ENCODE results near the gene PCDHB12.
"Not testable (repeated sequence)": the region's sequence is repeated elsewhere in the genome, so short reads cannot be mapped to it uniquely, and the experiment has no call there.

PCDHB12 gene

DNA sequence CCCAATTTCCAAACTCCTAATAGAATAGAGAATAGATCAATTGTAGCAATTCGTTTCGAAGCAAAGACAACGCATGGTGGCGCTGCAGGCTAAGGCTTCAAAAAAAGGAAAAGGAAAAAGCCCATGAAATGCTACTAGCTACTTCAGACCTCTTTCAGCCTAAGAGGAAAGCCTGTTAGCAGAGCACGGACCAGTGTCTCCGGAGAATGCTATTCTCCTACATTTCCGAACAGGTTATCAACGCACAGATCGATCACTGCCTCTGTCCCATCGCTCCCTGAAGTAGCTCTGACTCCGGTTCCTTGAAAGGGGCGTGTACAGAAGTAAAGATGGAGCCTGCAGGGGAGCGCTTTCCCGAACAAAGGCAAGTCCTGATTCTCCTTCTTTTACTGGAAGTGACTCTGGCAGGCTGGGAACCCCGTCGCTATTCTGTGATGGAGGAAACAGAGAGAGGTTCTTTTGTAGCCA, 36.8 kb downstream of the PCDHB12 start, which contains the start of gene PCDHB15:
Gene PCDHB15, plus strand, starts transcription at position 146 of the 468 bp plus-strand sequence. Its CDS starts 184 bp downstream, at position 330.
- H3K27me3 ChIP-seq (ENCODE audit: control insufficient read depth, insufficient read depth, low read length) = no peaks in the 10 kb centered on the region
- peaks cover 11% of the 10 kb centered on the region for H3K9me3 ChIP-seq (replicated peaks; ENCODE audit: low read length)
- no peaks in the 10 kb centered on the region for H3K4me1 ChIP-seq (ENCODE audit: control insufficient read depth, insufficient read depth, low read length)
- H3K4me2 ChIP-seq (ENCODE audit: low read length) = no peak within 1 kb of the TSS
- H3K4me3 ChIP-seq (ENCODE audit: low read length) = peak within 1 kb of the TSS; percentile 55
- H3K9ac ChIP-seq (ENCODE audit: low read depth, low read length) = no peak within 1 kb of the TSS
- H3K36me3 ChIP-seq (ENCODE audit: insufficient read depth, low read length) = no peaks in the 10 kb centered on the region

DNA sequence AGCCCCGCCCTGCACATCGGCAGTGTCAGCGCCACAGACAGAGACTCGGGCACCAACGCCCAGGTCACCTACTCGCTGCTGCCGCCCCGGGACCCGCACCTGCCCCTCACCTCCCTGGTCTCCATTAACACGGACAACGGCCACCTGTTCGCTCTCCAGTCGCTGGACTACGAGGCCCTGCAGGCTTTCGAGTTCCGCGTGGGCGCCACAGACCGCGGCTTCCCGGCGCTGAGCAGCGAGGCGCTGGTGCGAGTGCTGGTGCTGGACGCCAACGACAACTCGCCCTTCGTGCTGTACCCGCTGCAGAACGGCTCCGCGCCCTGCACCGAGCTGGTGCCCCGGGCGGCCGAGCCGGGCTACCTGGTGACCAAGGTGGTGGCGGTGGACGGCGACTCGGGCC, 38.5 kb downstream of the PCDHB12 start:
- H3K9me3 ChIP-seq (replicated peaks; ENCODE audit: low read length) = peaks cover 11% of the 10 kb centered on the region
- not testable (repeated sequence) for H3K36me3 ChIP-seq (ENCODE audit: insufficient read depth, low read length); H3K4me3 ChIP-seq (ENCODE audit: low read length); H3K9ac ChIP-seq (ENCODE audit: low read depth, low read length); H3K4me2 ChIP-seq (ENCODE audit: low read length); H3K27me3 ChIP-seq (ENCODE audit: control insufficient read depth, insufficient read depth, low read length); H3K4me1 ChIP-seq (ENCODE audit: control insufficient read depth, insufficient read depth, low read length)

DNA sequence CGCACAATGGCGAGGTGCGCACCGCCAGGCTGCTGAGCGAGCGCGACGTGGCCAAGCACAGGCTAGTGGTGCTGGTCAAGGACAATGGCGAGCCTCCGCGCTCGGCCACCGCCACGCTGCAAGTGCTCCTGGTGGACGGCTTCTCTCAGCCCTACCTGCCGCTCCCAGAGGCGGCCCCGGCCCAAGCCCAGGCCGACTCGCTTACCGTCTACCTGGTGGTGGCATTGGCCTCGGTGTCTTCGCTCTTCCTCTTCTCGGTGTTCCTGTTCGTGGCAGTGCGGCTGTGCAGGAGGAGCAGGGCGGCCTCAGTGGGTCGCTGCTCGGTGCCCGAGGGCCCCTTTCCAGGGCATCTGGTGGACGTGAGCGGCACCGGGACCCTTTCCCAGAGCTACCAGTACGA, 38.9 kb downstream of the PCDHB12 start:
- not testable (repeated sequence) for H3K9ac ChIP-seq (ENCODE audit: low read depth, low read length); H3K4me2 ChIP-seq (ENCODE audit: low read length); H3K4me3 ChIP-seq (ENCODE audit: low read length); H3K36me3 ChIP-seq (ENCODE audit: insufficient read depth, low read length); H3K27me3 ChIP-seq (ENCODE audit: control insufficient read depth, insufficient read depth, low read length); H3K4me1 ChIP-seq (ENCODE audit: control insufficient read depth, insufficient read depth, low read length)
- H3K9me3 ChIP-seq (replicated peaks; ENCODE audit: low read length) = peaks cover 11% of the 10 kb centered on the region

DNA sequence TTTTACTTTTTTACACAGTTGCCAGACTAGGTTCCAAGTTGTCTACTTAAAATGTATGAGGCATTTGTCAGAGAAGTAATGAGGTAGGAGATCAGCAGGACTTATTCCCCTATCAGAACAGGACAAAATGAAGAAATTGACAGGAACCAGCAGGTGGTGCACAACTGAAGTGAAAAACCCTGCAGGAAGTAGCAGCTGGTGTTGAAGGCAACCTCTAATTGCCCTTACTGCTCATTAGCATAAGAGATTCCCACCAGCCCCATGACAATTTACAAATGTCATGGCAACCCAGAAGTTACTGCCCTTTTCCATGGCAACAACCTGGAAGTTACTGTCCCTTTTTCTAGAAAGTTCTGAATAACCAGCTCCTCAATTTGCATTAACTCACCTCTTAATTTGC, 42.1 kb downstream of the PCDHB12 start:
- no peak overlapping the region for H3K4me2 ChIP-seq (ENCODE audit: low read length)
- H3K27me3 ChIP-seq (ENCODE audit: control insufficient read depth, insufficient read depth, low read length) = no peaks in the 10 kb centered on the region
- H3K4me1 ChIP-seq (ENCODE audit: control insufficient read depth, insufficient read depth, low read length) = no peaks in the 10 kb centered on the region
- no peak overlapping the region for H3K4me3 ChIP-seq (ENCODE audit: low read length)
- no peak overlapping the region for H3K9ac ChIP-seq (ENCODE audit: low read depth, low read length)
- H3K9me3 ChIP-seq (replicated peaks; ENCODE audit: low read length) = peaks cover 13% of the 10 kb centered on the region
- no peaks in the 10 kb centered on the region for H3K36me3 ChIP-seq (ENCODE audit: insufficient read depth, low read length)

DNA sequence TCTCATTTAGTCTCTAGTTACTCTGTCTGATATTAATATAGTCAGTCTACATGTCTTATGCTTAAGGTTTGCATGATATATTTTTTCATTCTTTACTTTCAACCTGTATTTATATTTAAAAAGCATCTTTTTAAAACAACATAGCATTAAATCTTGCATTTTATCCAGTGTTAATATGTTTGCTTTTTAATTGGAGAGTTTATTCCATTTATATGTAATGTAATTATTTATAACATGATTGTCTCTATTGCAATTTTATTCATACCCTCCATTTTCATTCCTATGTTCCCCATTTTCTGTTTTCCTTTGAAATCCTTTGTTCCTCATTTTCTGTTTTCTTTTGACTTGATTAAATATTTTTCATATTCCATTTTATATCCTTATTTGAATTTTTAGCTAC, 49.9 kb downstream of the PCDHB12 start:
- no peaks in the 10 kb centered on the region for H3K4me1 ChIP-seq (ENCODE audit: control insufficient read depth, insufficient read depth, low read length)
- no peak overlapping the region for H3K4me2 ChIP-seq (ENCODE audit: low read length)
- no peak overlapping the region for H3K4me3 ChIP-seq (ENCODE audit: low read length)
- H3K9me3 ChIP-seq (replicated peaks; ENCODE audit: low read length) = peaks cover 46% of the 10 kb centered on the region
- no peaks in the 10 kb centered on the region for H3K36me3 ChIP-seq (ENCODE audit: insufficient read depth, low read length)
- no peaks in the 10 kb centered on the region for H3K27me3 ChIP-seq (ENCODE audit: control insufficient read depth, insufficient read depth, low read length)
- H3K9ac ChIP-seq (ENCODE audit: low read depth, low read length) = no peak overlapping the region

DNA sequence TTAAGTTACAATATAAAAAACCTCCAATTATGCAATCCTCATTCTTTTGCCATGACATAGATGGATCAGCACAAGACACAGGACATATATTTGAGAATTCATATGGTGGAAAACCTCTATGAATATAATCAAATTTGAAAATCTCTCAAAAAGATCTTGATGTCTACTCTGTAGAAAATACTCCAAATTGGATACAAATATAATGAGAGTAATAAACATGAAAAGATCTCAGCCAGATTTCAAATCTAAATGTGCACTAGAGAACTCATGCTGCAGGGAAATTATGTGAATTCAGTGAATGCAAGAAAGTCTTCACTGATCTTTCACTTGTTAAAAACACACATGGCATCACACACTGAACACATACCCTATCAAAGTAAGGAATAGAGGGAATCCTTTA, 50.4 kb downstream of the PCDHB12 start:
- no peak overlapping the region for H3K9ac ChIP-seq (ENCODE audit: low read depth, low read length)
- H3K4me3 ChIP-seq (ENCODE audit: low read length) = no peak overlapping the region
- H3K4me2 ChIP-seq (ENCODE audit: low read length) = no peak overlapping the region
- H3K27me3 ChIP-seq (ENCODE audit: control insufficient read depth, insufficient read depth, low read length) = no peaks in the 10 kb centered on the region
- H3K9me3 ChIP-seq (replicated peaks; ENCODE audit: low read length) = peaks cover 46% of the 10 kb centered on the region
- no peaks in the 10 kb centered on the region for H3K36me3 ChIP-seq (ENCODE audit: insufficient read depth, low read length)
- H3K4me1 ChIP-seq (ENCODE audit: control insufficient read depth, insufficient read depth, low read length) = no peaks in the 10 kb centered on the region

DNA sequence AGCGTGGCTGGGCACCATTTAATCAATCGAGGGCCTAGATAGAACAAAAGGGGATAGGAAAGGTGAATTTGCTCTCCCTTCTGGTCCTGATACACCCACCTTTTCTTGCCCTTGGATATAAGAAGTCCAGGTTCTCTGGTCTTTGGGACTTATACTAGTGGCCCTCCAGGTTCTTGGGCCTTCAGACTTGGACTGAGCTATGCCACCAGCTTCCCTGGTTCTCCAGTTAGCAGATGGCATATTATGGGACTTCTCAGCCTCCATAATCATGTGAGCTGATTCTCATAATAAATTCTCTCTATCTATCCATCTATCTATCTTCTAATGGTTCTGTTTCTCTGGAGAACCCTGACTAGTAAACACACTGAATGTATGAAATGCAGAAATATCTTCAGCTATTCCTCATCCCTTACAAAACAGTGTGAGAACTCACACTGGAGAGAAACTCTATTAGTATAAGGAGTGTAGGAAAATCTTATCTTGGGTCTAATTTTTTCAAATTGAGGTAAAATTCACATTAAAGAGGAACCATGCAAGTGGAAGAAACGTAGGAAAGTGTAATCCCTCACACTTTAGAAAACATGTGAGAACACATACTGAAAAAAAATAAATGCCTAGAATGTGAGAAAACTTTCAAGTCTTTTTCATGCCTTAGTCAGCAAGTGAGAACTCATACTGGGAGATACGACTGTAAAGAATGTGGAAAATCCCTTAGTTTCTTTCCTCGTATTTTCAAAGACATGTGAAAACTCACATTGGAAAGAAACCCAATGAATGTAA, 52.1 kb downstream of the PCDHB12 start:
- Histone ChIP-seq H3K4me1 (ENCODE audit: control insufficient read depth, insufficient read depth, low read length) (no peaks in the 10 kb centered on the region), H3K4me3 (ENCODE audit: low read length) (no peak overlapping the region), H3K9me3 (replicated peaks; ENCODE audit: low read length) (peaks cover 50% of the 10 kb centered on the region), H3K27me3 (ENCODE audit: control insufficient read depth, insufficient read depth, low read length) (no peaks in the 10 kb centered on the region), H3K4me2 (ENCODE audit: low read length) (no peak overlapping the region), H3K9ac (ENCODE audit: low read depth, low read length) (no peak overlapping the region), H3K36me3 (ENCODE audit: insufficient read depth, low read length) (no peaks in the 10 kb centered on the region)

DNA sequence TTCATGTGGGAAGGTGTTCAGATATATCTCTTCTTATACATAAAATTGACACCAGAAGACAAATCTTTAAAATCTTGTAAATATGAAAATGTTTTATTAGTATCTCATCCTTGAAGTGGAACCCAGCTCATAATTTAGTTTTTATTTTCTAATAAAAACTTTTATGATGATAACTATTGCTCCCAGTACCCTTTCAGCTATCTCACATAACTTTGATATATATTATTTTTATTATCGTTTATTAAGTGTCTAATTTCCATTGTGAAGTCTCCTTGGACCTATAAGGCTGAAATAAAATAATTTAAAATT, 52.7 kb downstream of the PCDHB12 start:
- H3K9ac ChIP-seq (ENCODE audit: low read depth, low read length) = no peak overlapping the region
- H3K36me3 ChIP-seq (ENCODE audit: insufficient read depth, low read length) = no peaks in the 10 kb centered on the region
- no peaks in the 10 kb centered on the region for H3K27me3 ChIP-seq (ENCODE audit: control insufficient read depth, insufficient read depth, low read length)
- peaks cover 51% of the 10 kb centered on the region for H3K9me3 ChIP-seq (replicated peaks; ENCODE audit: low read length)
- no peak overlapping the region for H3K4me2 ChIP-seq (ENCODE audit: low read length)
- no peaks in the 10 kb centered on the region for H3K4me1 ChIP-seq (ENCODE audit: control insufficient read depth, insufficient read depth, low read length)
- H3K4me3 ChIP-seq (ENCODE audit: low read length) = no peak overlapping the region

All from skeletal muscle satellite cell (primary cell).